Posterior cingulate gyrus (tissue), 11 donors: ENCODE results near the gene CYBB.
"Not testable (repeated sequence)": the region's sequence is repeated elsewhere in the genome, so short reads cannot be mapped to it uniquely, and the experiment has no call there.

ENCODE experiments used
- DNase-seq, 10 donors: peaks; one replicate each; pipeline versions ENCODE4 v3.0.0 to v3.0.0-alpha.2; 2020 to 2021; ENCODE audit warnings: mixed read lengths in 3 of 10
- intact Hi-C: fragments of 100-400 bp; cut with DNase I; formaldehyde crosslinking; loops from one replicate; pipeline ENCODE4 v1.15.1; 2023

The CYBB gene

GRCh38 chrX:37779857-37780256 lies at the start of gene CYBB:
TSS of gene CYBB (plus strand) at chrX:37780059. CDS start at chrX:37780078, 19 bp downstream.
- intact Hi-C loops, result no loop called here
- no peak for DNase-seq

GRCh38 chrX:37745354-37745753 lies 34.5 kb upstream of the CYBB start:
- DNase-seq, result peak; percentile 53 to 94 (median 73)
- intact Hi-C loops, result loop anchor here (1.0 to 10.0 kb wide), 3 partner anchors 80 to 579 kb away; partner anchors contain the start of gene RPGR

- no peak for DNase-seq
- intact Hi-C loops, result loop anchor here (1.0 to 10.0 kb wide), 3 partner anchors 79 to 579 kb away; partner anchors contain the start of gene RPGR
Observed at GRCh38 chrX:37745835-37746217, 34.0 kb upstream of the CYBB start.

GRCh38 chrX:37746218-37746941 lies 33.5 kb upstream of the CYBB start:
- intact Hi-C loops, result loop anchor here (5.0 to 10.0 kb wide), 2 partner anchors 421 to 578 kb away; partner anchors contain the start of gene RPGR
- DNase-seq, result peak in 1 of 10 donors; percentile 57

- intact Hi-C loops, result loop anchor here (5.0 to 10.0 kb wide), 2 partner anchors 420 to 578 kb away; partner anchors contain the start of gene RPGR
- DNase-seq, result no peak
Observed at GRCh38 chrX:37746951-37747350, 32.9 kb upstream of the CYBB start.

GRCh38 chrX:37752281-37752680 lies 27.6 kb upstream of the CYBB start:
- no peak for DNase-seq
- intact Hi-C loops, result no loop called here

GRCh38 chrX:37752936-37753335 lies 26.9 kb upstream of the CYBB start:
- intact Hi-C loops, result no loop called here
- no peak for DNase-seq

GRCh38 chrX:37753384-37753783 lies 26.5 kb upstream of the CYBB start:
- intact Hi-C loops, result no loop called here
- DNase-seq, result no peak

- intact Hi-C loops, result no loop called here
- no peak for DNase-seq
Observed at GRCh38 chrX:37754516-37754915, 25.3 kb upstream of the CYBB start.

- intact Hi-C loops, result no loop called here
- DNase-seq, result no peak
Observed at GRCh38 chrX:37755025-37755424, 24.8 kb upstream of the CYBB start.

- DNase-seq, result no peak
- intact Hi-C loops, result no loop called here
Observed at GRCh38 chrX:37757082-37757481, 22.8 kb upstream of the CYBB start.

- intact Hi-C loops, result no loop called here
- no peak for DNase-seq
Observed at GRCh38 chrX:37759351-37759750, 20.5 kb upstream of the CYBB start.

GRCh38 chrX:37759878-37760418 lies 19.9 kb upstream of the CYBB start:
- no peak for DNase-seq
- intact Hi-C loops, result no loop called here

GRCh38 chrX:37763400-37763799 lies 16.5 kb upstream of the CYBB start:
- no peak for DNase-seq
- intact Hi-C loops, result no loop called here

- intact Hi-C loops, result no loop called here
- DNase-seq, result no peak
Observed at GRCh38 chrX:37765507-37765906, 14.4 kb upstream of the CYBB start.

GRCh38 chrX:37767430-37767829 lies 12.4 kb upstream of the CYBB start:
- intact Hi-C loops, result no loop called here
- DNase-seq, result no peak

GRCh38 chrX:37768866-37769265 lies 11.0 kb upstream of the CYBB start:
- DNase-seq, intact Hi-C loops: not testable (repeated sequence)

GRCh38 chrX:37776283-37776986 lies 3.4 kb upstream of the CYBB start:
- DNase-seq, result no peak
- intact Hi-C loops, result no loop called here

- intact Hi-C loops, result no loop called here
- DNase-seq, result no peak
Observed at GRCh38 chrX:37776987-37777325, 2.9 kb upstream of the CYBB start.

GRCh38 chrX:37781081-37781480 lies 1.2 kb downstream of the CYBB start:
- intact Hi-C loops, result no loop called here

GRCh38 chrX:37781814-37782213 lies 2.0 kb downstream of the CYBB start:
- no peak for DNase-seq
- intact Hi-C loops, result no loop called here

More at GRCh38 chrX:37781081-37781480, 1.2 kb downstream of the CYBB start:
- no peak for DNase-seq

GRCh38 chrX:37782359-37782758 lies 2.5 kb downstream of the CYBB start:
- no peak for DNase-seq
- intact Hi-C loops, result no loop called here
